HepG2 (cell line): ENCODE data around the gene CPNE1. TPM values are rescaled to one million over a fixed set of nuclear protein-coding genes. Genes with fewer than 3 reads are reported as not detected.

Experiments
- ATAC-seq: fragments of 200-7000 bp; cut with Tn5 transposase; 3 replicates; pipeline ENCODE4 v1.9.1; 2020; ENCODE audit warnings: mild to moderate bottlenecking, moderate library complexity
- BruUV-seq: library from RNA; stranded (reverse); fragments of 400-500 nt; replicated peaks from 2 replicates; lab custom pipeline; 2021; lab: Mats Ljungman, UMichigan
- CTCF ChIA-PET: fragments of 300-600 bp; formaldehyde crosslinking; extraction: SDS; loops from one replicate; lab custom pipeline; 2021; ENCODE audit warnings: low total read pairs, inconsistent platforms, low intra/inter-chr PET ratio; lab: Yijun Ruan, JAX
- POLR2A ChIA-PET: fragments of 350-600 bp; sonication (Branson Sonifier 250); formaldehyde crosslinking; loops from one replicate; lab custom pipeline; 2020; ENCODE audit warnings: antibody characterized with exemption, inconsistent platforms; lab: Yijun Ruan, JAX
- DNase-seq: peaks from one replicate; pipeline ENCODE4 v3.0.0-alpha.2; 2015; ENCODE audit warnings: low spot score
- FAIRE-seq: peaks from 3 replicates; lab custom pipeline; 2011; peaks lifted over from hg19 to GRCh38; lab: Jason Lieb, UNC
- H2AFZ ChIP-seq: one replicate; pipeline ENCODE4 v1.6.1; 2011; ENCODE audit warnings: low read length, inconsistent platforms
- H3K27ac ChIP-seq: fragments of 300-600 bp; 3 replicates; pipeline ENCODE4 v1.8.0; 2011; ENCODE audit warnings: mixed run types, mild to moderate bottlenecking, mixed read lengths, low read length, inconsistent platforms; ENCODE audit not compliant: insufficient read depth; ENCODE audit errors: extremely low read length
- H3K27me3 ChIP-seq, 2 experiments: fragments of 200-600 bp in 1 of 2; 2 replicates in 1 of 2; 3 replicates in 1 of 2; pipeline versions ENCODE4 v1.6.0 to v1.8.0; 2011; ENCODE audit warnings: low read length in 2 of 2, mild to moderate bottlenecking in 2 of 2, moderate library complexity in 2 of 2, inconsistent platforms in 1 of 2; ENCODE audit not compliant: insufficient read depth in 2 of 2, control insufficient read depth in 1 of 2
- H3K36me3 ChIP-seq, 2 experiments: fragments of 200-600 bp in 1 of 2; replicated peaks in 1 of 2; 2 replicates in 1 of 2; 3 replicates in 1 of 2; pipeline versions ENCODE4 v1.5.1 to v1.8.0; 2011; ENCODE audit warnings: low read length in 2 of 2, inconsistent platforms in 1 of 2; ENCODE audit not compliant: insufficient read depth in 2 of 2, control insufficient read depth in 1 of 2
- H3K4me1 ChIP-seq: 2 replicates; pipeline ENCODE4 v1.5.1; 2012; ENCODE audit warnings: low read length, inconsistent platforms; ENCODE audit not compliant: insufficient read depth
- H3K4me2 ChIP-seq: 2 replicates; pipeline ENCODE4 v1.6.0; 2011; ENCODE audit warnings: low read depth, low read length, inconsistent platforms
- H3K4me3 ChIP-seq, 3 experiments: fragments of 200-600 bp in 1 of 3; sonication (generic), shearing (Covaris generic) in 1 of 3; replicated peaks in 1 of 3; 2 replicates each; pipeline ENCODE4 v1.5.1; 2011 to 2016; ENCODE audit warnings: low read length in 3 of 3, inconsistent platforms in 2 of 3, low read depth in 2 of 3, mild to moderate bottlenecking in 2 of 3, control low read depth in 1 of 3, mixed read lengths in 1 of 3; ENCODE audit not compliant: insufficient read depth in 1 of 3
- H3K79me2 ChIP-seq: one replicate; pipeline ENCODE4 v1.6.1; 2011; ENCODE audit warnings: low read length, inconsistent platforms; ENCODE audit not compliant: insufficient read depth
- H3K9ac ChIP-seq: 2 replicates; pipeline ENCODE4 v1.6.0; 2011; ENCODE audit warnings: mild to moderate bottlenecking, low read depth, low read length, inconsistent platforms; ENCODE audit not compliant: insufficient read depth
- H3K9me3 ChIP-seq: 2 replicates; pipeline ENCODE4 v1.5.1; 2012; ENCODE audit warnings: mild to moderate bottlenecking, low read length
- H4K20me1 ChIP-seq: 2 replicates; pipeline ENCODE4 v1.6.0; 2011; ENCODE audit warnings: inconsistent platforms, mild to moderate bottlenecking, low read length, moderate library complexity; ENCODE audit not compliant: insufficient read depth
- HES4 ChIP-seq: sonication (generic); formaldehyde crosslinking; IDR thresholded peaks from 2 replicates; pipeline ENCODE4 v1.9.0; 2021; ENCODE audit warnings: mild to moderate bottlenecking, missing genetic modification reagents, borderline replicate concordance
- KDM5A ChIP-seq: fragments of 200-600 bp; sonication (generic); IDR thresholded peaks from 2 replicates; pipeline ENCODE4 v1.7.0; 2018; ENCODE audit warnings: antibody characterized with exemption, mild to moderate bottlenecking, low read length, borderline replicate concordance
- MBD4 ChIP-seq: IDR thresholded peaks from 2 replicates; pipeline ENCODE4 v1.6.1; 2012; ENCODE audit warnings: low read length, inconsistent platforms, borderline replicate concordance
- POLR2A ChIP-seq, 2 experiments: IDR thresholded peaks; 2 replicates each; pipeline ENCODE4 v1.6.1; 2011; ENCODE audit warnings: low read depth in 2 of 2, low read length in 2 of 2, mild to moderate bottlenecking in 1 of 2, moderate library complexity in 1 of 2; ENCODE audit not compliant: insufficient read depth in 1 of 2
- POLR2G ChIP-seq: fragments of 200-400 bp; formaldehyde crosslinking; IDR thresholded peaks from 2 replicates; pipeline ENCODE4 v1.6.1; 2018; ENCODE audit warnings: mild to moderate bottlenecking, low read depth, low read length, moderate library complexity
- RBM22 ChIP-seq: fragments of 200-400 bp; formaldehyde crosslinking; optimal IDR thresholded peaks from 2 replicates; pipeline ENCODE3; 2017; ENCODE audit warnings: mild to moderate bottlenecking, low read length, moderate library complexity
- ZMYM2 ChIP-seq: sonication (generic); formaldehyde crosslinking; IDR thresholded peaks from 2 replicates; pipeline ENCODE4 v1.8.0; 2022; ENCODE audit warnings: mild to moderate bottlenecking, missing genetic modification reagents
- ZNF737 ChIP-seq: sonication (generic); formaldehyde crosslinking; IDR thresholded peaks from 2 replicates; pipeline ENCODE4 v1.5.0; 2020; ENCODE audit warnings: missing genetic modification reagents, mild to moderate bottlenecking, borderline replicate concordance
- ZNF839 ChIP-seq: sonication (generic); formaldehyde crosslinking; IDR thresholded peaks from 2 replicates; pipeline ENCODE4 v1.4.0; 2020; ENCODE audit warnings: missing genetic modification reagents, mild to moderate bottlenecking, borderline replicate concordance
- ZSCAN22 ChIP-seq: sonication (generic); formaldehyde crosslinking; IDR thresholded peaks from 2 replicates; pipeline ENCODE4 v1.4.0; 2020; ENCODE audit warnings: mild to moderate bottlenecking, missing genetic modification reagents
- WGBS: methylation state at CpG from one replicate; pipeline ENCODE4 v1.1.6; 2017; ENCODE audit warnings: low lambda C conversion rate; 5-methylcytosine and 5-hydroxymethylcytosine counted together
- in situ Hi-C: cut with HindIII; loops from 2 replicates; pipeline ENCODE4 v1.10.0; 2017; ENCODE audit warnings: low pct_unique_long_range_greater_than_20kb; ENCODE audit not compliant: extremely low pct_ligation_motif_present
- intact Hi-C: fragments of 100-400 bp; cut with micrococcal nuclease; formaldehyde crosslinking; loops from one replicate; pipeline ENCODE4 v1.10.0; 2022; ENCODE audit not compliant: unreplicated experiment
- polyA plus RNA-seq, 8 experiments: library from polyadenylated mRNA; depleted of rRNA in 3 of 8; stranded (reverse) in 7 of 8; unstranded in 1 of 8; fragments of >200 nt; fragmentation: Illumina TruSeq in 4 of 8; extraction: Trizol in 4 of 8; gene quantifications; 2 replicates each; pipeline versions ENCODE4 v1.2.1 to v1.2.3, GENCODE V29; 2011 to 2016; ENCODE audit warnings: low read depth in 4 of 8, missing spikeins in 1 of 8, mixed read lengths in 1 of 8; ENCODE audit not compliant: insufficient read depth in 1 of 8
- total RNA-seq, 5 experiments: library from RNA; depleted of rRNA; stranded (reverse); fragments of >200 nt; fragmentation: Illumina TruSeq; extraction: Trizol; gene quantifications; 2 replicates each; pipeline ENCODE4 v1.2.3, GENCODE V29; 2016; ENCODE audit warnings: low read depth in 1 of 5
- TF ChIP-seq, protein P1 (sequence below): sonication (generic); formaldehyde crosslinking; IDR thresholded peaks from 2 replicates; pipeline ENCODE4 v1.4.0; 2020; ENCODE audit warnings: missing genetic modification reagents

The CPNE1 gene
- total and polyA plus RNA-seq, 2 of the 13 experiments (the other 11 are each of a cell fraction or from before 2014, with no cell fraction given), result 408 to 431 TPM

DNA sequence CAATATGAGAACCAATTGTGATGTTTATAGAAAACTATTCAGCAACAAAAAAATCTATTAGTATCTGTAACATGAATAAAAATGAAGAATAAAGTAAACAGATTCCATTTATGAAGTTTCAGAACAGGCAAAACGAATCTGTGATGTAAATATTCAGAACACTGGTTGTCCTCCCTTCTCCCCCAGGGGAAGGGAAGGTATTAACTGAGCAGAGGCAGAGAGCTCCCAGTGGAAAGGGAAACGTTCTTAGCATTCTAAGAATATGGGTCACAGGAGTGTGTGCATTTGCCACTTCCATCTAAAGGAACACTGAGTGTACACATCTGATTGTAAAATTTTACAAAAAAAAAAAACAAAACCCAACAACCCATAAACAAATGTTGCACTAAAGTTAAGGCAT, 25.9 kb downstream of the CPNE1 start:
- ChIA-PET POLR2A (interaction anchor here (3.3 kb wide), 1 partner anchor 25 kb away, joined by 16 read pairs; the partner anchor contains the start of genes CPNE1 and RBM12), CTCF (no interaction called here)
- peaks cover 52% of the 10 kb centered on the region for H4K20me1 ChIP-seq
- no peak overlapping the region for H3K27ac ChIP-seq
- 89% methylated on average over 2 of the region's 2 CpGs for WGBS
- no peak overlapping the region for H2AFZ ChIP-seq
- no peak overlapping the region for H3K4me2 ChIP-seq
- in situ Hi-C loops (no loop called here), intact Hi-C loops (no loop called here)
- no peaks in the 10 kb centered on the region; a peak in 1 of 5 replicates for H3K36me3 ChIP-seq
- H3K4me1 ChIP-seq, result peaks cover 34% of the 10 kb centered on the region
- no peak for TF ChIP-seq HES4 (CRISPR knock-in tag)
- no peak for TF ChIP-seq ZSCAN22 (CRISPR knock-in tag)
- TF ChIP-seq RBM22, result peak; percentile 74
- TF ChIP-seq POLR2G, result peak; percentile 7; the same call in 1 of the 2 replicates
- ATAC-seq (no peak), DNase-seq (no peak), FAIRE-seq (no peak)
- no peaks in the 10 kb centered on the region for H3K9me3 ChIP-seq
- BruUV-seq, result no TSS peak
- H3K4me3 ChIP-seq, result no peak overlapping the region
- peaks cover 96% of the 10 kb centered on the region for H3K79me2 ChIP-seq
- H3K9ac ChIP-seq, result no peak overlapping the region
- H3K27me3 ChIP-seq, result no peaks in the 10 kb centered on the region

DNA sequence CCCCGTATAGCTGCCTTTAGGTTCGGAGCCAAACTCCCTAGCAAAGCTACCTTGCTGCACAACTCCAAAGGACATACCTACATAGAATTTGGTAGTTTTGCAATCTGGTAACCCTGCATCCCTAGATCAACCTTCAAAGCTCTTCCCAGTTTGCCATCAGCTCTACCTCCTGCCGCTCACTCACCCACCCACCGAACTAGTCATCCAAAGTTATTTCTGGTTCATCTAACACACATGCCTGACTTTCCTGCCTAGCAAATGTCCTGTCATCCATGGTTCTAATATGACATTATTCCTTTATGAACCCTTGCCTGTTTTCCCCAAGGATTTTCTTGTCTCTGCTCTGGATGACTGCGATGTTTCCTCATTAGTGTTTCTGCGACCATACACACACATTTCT, 27.4 kb downstream of the CPNE1 start:
- POLR2A ChIA-PET, result interaction anchor here (0.8 to 4.1 kb wide), 6 partner anchors 9 to 105 kb away, joined by 3 to 21 read pairs (median 10); partner anchors contain the start of genes CPNE1, RBM12, RBM39 and SPAG4
- in situ Hi-C loops, result no loop called here
- TF ChIP-seq MBD4, result 0 out of 2 replicates have a peak, but pooled peaks have one; percentile 16
- TF ChIP-seq RBM22, result peak; percentile 81
- 0 out of 2 replicates have a peak, but pooled peaks have one; percentile 17 for TF ChIP-seq ZMYM2 (CRISPR knock-in tag)
- 0 out of 4 replicates have a peak, but pooled peaks of 1 of the 2 experiments have one; percentile 27 for TF ChIP-seq POLR2A (IDR thresholded peaks at IDR 0.05; ENCODE audit: insufficient read depth in 1 of 2, low read depth in 2 of 2, low read length in 2 of 2)
- no peak for TF ChIP-seq ZNF737 (CRISPR knock-in tag)
- TF ChIP-seq, protein P1, sequence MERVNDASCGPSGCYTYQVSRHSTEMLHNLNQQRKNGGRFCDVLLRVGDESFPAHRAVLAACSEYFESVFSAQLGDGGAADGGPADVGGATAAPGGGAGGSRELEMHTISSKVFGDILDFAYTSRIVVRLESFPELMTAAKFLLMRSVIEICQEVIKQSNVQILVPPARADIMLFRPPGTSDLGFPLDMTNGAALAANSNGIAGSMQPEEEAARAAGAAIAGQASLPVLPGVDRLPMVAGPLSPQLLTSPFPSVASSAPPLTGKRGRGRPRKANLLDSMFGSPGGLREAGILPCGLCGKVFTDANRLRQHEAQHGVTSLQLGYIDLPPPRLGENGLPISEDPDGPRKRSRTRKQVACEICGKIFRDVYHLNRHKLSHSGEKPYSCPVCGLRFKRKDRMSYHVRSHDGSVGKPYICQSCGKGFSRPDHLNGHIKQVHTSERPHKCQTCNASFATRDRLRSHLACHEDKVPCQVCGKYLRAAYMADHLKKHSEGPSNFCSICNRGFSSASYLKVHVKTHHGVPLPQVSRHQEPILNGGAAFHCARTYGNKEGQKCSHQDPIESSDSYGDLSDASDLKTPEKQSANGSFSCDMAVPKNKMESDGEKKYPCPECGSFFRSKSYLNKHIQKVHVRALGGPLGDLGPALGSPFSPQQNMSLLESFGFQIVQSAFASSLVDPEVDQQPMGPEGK (CRISPR knock-in tag), result no peak
- no peak for TF ChIP-seq KDM5A
- no peak for TF ChIP-seq ZNF839 (CRISPR knock-in tag)

More for the DNA sequence above, 27.4 kb downstream of the CPNE1 start:
- Histone ChIP-seq H3K79me2 (peaks cover 94% of the 10 kb centered on the region), H3K9me3 (no peaks in the 10 kb centered on the region), H3K36me3 (peaks cover 7% of the 10 kb centered on the region in 2 experiments; a peak in 4 of 5 replicates), H3K27ac (peak overlapping the region; percentile 68), H2AFZ (no peak overlapping the region), H3K9ac (no peak overlapping the region), H3K27me3 (no peaks in the 10 kb centered on the region), H4K20me1 (peaks cover 47% of the 10 kb centered on the region), H3K4me1 (peaks cover 34% of the 10 kb centered on the region), H3K4me3 (no peak overlapping the region), H3K4me2 (no peak overlapping the region)
- CTCF ChIA-PET, result no interaction called here
- intact Hi-C loops, result no loop called here
- no peak for FAIRE-seq
- WGBS, result 93% methylated on average over 6 of the region's 6 CpGs
- no peak for DNase-seq
- no TSS peak for BruUV-seq
- ATAC-seq, result no peak
